Upper lobe of left lung (tissue), 6 donors: ENCODE data around the gene TTC7B. TPM values are rescaled to one million over a fixed set of nuclear protein-coding genes. Genes with fewer than 3 reads are reported as not detected.

Experiments used
- ATAC-seq, 2 donors: fragments of 200-7000 bp; cut with Tn5 transposase; one replicate each; pipeline ENCODE4 v1.9.1; 2022; ENCODE audit warnings: mild to moderate bottlenecking in 2 of 2, moderate library complexity in 2 of 2; ENCODE audit not compliant: low FRiP score in 2 of 2
- DNase-seq, 2 donors: peaks; one replicate each; pipeline ENCODE4 v3.0.0-alpha.2; 2019 to 2020
- H3K27ac ChIP-seq, 4 donors: fragments of 200-600 bp; sonication (generic); one replicate each; pipeline ENCODE4 v1.5.1; 2016 to 2019
- H3K27me3 ChIP-seq, 4 donors: fragments of 200-600 bp; sonication (generic); one replicate each; pipeline ENCODE4 v1.5.1; 2017 to 2019
- H3K36me3 ChIP-seq, 4 donors: fragments of 200-600 bp; sonication (generic); one replicate each; pipeline ENCODE4 v1.5.1; 2016 to 2019
- H3K4me1 ChIP-seq, 4 donors: fragments of 200-600 bp; sonication (generic); one replicate each; pipeline ENCODE4 v1.5.1; 2018 to 2019
- H3K4me3 ChIP-seq, 4 donors: fragments of 200-600 bp; sonication (generic); one replicate each; pipeline ENCODE4 v1.5.1; 2017 to 2019; ENCODE audit warnings: mild to moderate bottlenecking in 2 of 4, moderate library complexity in 1 of 4
- H3K9me3 ChIP-seq, 4 donors: fragments of 200-600 bp; sonication (generic); one replicate each; pipeline ENCODE4 v1.5.1; 2018 to 2019
- EP300 ChIP-seq, 4 donors: sonication (generic); formaldehyde crosslinking; IDR thresholded peaks; one replicate each; pipeline ENCODE4 v1.5.1; 2017; ENCODE audit warnings: antibody characterized with exemption in 4 of 4, control low read depth in 2 of 4
- POLR2A ChIP-seq, 4 donors: fragments of 450-650 bp; IDR thresholded peaks; one replicate each; pipeline ENCODE4 v1.5.1; 2016 to 2017; ENCODE audit warnings: antibody characterized with exemption in 4 of 4, mild to moderate bottlenecking in 2 of 4
- POLR2AphosphoS5 ChIP-seq, 2 donors: sonication (generic); formaldehyde crosslinking; IDR thresholded peaks; one replicate each; pipeline ENCODE4 v1.5.1; 2017; ENCODE audit warnings: antibody characterized with exemption in 2 of 2
- WGBS, 2 donors: methylation state at CpG; one replicate each; pipeline ENCODE4 v1.1.5; 2017 to 2018; 5-methylcytosine and 5-hydroxymethylcytosine counted together
- total RNA-seq, 6 donors: library from RNA; depleted of rRNA in 4 of 6; stranded (reverse); fragments of >200 nt in 4 of 6; gene quantifications; one replicate each; pipeline versions ENCODE4 v1.1.0 to v1.2.1, GENCODE V29; 2016 to 2021
- TF ChIP-seq, protein P1 (sequence below), 6 experiments: fragments of 450-650 bp in 4 of 6; fragments of 200-600 bp in 2 of 6; sonication (generic) in 2 of 6; IDR thresholded peaks; one replicate each; pipeline ENCODE4 v1.5.1; 2016 to 2019; ENCODE audit warnings: antibody characterized with exemption in 6 of 6
- donor health status: DM: no; HTN: no; CAD: no; lungs with moderate emphysema.
- donor health status: DM: no; HTN: yes; CAD: no; lungs with severe emphysema.

The TTC7B gene
- total RNA-seq, 6 donors from 2014 or later, result 13.5 to 87.3 (median 37.5) TPM

DNA sequence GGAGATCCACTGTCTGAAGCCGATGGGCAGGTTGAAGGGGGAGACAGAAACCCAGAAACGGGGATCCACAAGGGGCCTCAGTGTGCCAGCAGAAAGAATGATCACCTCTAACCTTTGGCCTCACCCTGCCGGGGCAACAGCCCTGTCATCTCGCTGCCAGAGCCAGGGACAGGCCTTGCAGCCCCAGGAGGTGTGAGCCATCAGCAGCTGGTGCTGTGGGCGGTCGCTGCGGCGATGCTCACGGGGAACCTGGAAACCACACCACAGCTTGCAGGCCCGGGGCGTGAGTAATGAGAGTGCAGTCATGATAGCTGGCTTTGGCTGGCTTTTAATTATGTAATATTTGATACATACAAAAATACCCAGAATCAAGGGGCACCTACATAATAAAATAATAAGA, 4.7 kb upstream of the TTC7B start:
- H3K27ac ChIP-seq, result no peak overlapping the region
- TF ChIP-seq, protein P1, sequence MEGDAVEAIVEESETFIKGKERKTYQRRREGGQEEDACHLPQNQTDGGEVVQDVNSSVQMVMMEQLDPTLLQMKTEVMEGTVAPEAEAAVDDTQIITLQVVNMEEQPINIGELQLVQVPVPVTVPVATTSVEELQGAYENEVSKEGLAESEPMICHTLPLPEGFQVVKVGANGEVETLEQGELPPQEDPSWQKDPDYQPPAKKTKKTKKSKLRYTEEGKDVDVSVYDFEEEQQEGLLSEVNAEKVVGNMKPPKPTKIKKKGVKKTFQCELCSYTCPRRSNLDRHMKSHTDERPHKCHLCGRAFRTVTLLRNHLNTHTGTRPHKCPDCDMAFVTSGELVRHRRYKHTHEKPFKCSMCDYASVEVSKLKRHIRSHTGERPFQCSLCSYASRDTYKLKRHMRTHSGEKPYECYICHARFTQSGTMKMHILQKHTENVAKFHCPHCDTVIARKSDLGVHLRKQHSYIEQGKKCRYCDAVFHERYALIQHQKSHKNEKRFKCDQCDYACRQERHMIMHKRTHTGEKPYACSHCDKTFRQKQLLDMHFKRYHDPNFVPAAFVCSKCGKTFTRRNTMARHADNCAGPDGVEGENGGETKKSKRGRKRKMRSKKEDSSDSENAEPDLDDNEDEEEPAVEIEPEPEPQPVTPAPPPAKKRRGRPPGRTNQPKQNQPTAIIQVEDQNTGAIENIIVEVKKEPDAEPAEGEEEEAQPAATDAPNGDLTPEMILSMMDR (IDR thresholded peaks at IDR 0.05), result no peak
- no peak for TF ChIP-seq POLR2A (IDR thresholded peaks at IDR 0.05)
- no peak for TF ChIP-seq EP300 (IDR thresholded peaks at IDR 0.05)
- no peak for TF ChIP-seq POLR2AphosphoS5 (IDR thresholded peaks at IDR 0.05)
- no peaks in the 10 kb centered on the region for H3K36me3 ChIP-seq
- H3K9me3 ChIP-seq, result peaks cover 0 to 17% (median 8%) of the 10 kb centered on the region in 4 donors
- DNase-seq, result peak in 1 of 2 donors; percentile 84
- 40 to 62% methylated on average over 10 to 11 of the region's 11 CpGs for WGBS, 2 donors
- no peak for ATAC-seq
- H3K27me3 ChIP-seq, result no peaks in the 10 kb centered on the region
- H3K4me1 ChIP-seq, result peaks cover 0 to 3% (median 0%) of the 10 kb centered on the region in 4 donors
- H3K4me3 ChIP-seq, result no peak overlapping the region

DNA sequence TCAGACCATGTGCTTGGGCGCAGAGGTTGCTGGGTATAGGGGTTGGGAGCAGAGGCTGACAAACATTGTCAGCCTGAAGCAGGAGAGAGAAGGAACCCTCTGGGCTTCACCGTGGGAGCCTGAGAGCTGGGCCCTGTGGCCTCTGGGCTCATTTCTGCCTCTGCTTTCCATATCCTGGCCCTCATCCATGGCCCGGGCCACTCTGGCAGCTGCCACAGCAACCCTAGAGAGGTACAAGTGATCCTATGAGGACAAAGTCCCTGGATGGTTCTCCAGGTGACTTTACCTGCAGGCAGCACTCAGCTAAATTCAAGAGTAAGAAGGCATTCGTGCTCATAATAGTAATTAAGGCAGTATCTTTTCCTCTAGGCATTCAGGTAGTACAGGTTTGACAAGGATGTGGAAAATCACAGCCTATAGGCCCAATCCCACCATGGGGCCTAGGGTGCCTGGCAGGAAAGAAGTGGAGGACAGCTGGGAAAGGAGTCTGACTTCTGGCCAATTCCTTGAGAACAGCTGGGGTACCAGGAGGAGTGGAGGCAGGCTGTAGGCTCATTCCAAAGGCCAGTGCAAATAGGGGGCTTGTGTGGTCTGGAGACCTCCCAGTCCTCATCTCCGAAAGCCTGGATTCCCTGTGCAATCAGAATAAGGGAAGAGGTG, 3.6 kb upstream of the TTC7B start:
- TF ChIP-seq, protein P1 (IDR thresholded peaks at IDR 0.05), result no peak
- 74 to 81% methylated on average over 4 to 5 of the region's 5 CpGs for WGBS, 2 donors

DNA sequence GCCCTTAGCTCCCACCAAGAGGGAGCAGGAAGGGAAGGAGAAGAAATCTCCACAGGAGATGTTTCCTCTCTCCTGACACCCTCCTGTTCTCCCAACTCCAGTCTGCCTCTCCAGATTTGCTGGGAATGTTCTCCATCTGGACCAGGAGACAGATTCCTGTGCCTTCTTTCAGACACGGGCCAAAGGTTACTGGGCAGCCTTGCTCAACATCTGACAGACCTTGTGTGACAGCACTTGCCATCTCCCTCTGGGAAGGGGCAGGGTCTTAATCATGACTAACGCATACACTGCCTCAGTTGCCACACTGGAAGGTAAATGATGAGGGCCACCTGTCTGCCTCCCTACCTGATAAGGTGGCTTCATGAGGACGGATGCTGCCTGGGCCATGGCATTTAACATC, 2.5 kb upstream of the TTC7B start:
- Histone ChIP-seq H3K4me1 (peaks cover 10 to 18% (median 13%) of the 10 kb centered on the region in 4 donors), H3K27ac (no peak overlapping the region), H3K36me3 (no peaks in the 10 kb centered on the region), H3K9me3 (peaks cover 0 to 10% (median 2%) of the 10 kb centered on the region in 4 donors), H3K27me3 (no peaks in the 10 kb centered on the region), H3K4me3 (no peak overlapping the region)
- DNase-seq (no peak), ATAC-seq (no peak)
- WGBS, 2 donors, result 60 to 74% methylated on average over 2 to 3 of the region's 3 CpGs
- TF ChIP-seq, protein P1 (IDR thresholded peaks at IDR 0.05), result no peak
- TF ChIP-seq POLR2AphosphoS5 (IDR thresholded peaks at IDR 0.05) (peak in 1 of 2 donors; percentile 14), POLR2A (IDR thresholded peaks at IDR 0.05) (no peak), EP300 (IDR thresholded peaks at IDR 0.05) (no peak)

More for the DNA sequence above, 3.6 kb upstream of the TTC7B start:
- Histone ChIP-seq H3K27me3 (no peaks in the 10 kb centered on the region), H3K4me3 (no peak overlapping the region), H3K27ac (no peak overlapping the region), H3K9me3 (peaks cover 0 to 17% (median 8%) of the 10 kb centered on the region in 4 donors), H3K36me3 (no peaks in the 10 kb centered on the region), H3K4me1 (peaks cover 9 to 10% (median 10%) of the 10 kb centered on the region in 4 donors)
- ATAC-seq, result no peak
- no peak for DNase-seq

DNA sequence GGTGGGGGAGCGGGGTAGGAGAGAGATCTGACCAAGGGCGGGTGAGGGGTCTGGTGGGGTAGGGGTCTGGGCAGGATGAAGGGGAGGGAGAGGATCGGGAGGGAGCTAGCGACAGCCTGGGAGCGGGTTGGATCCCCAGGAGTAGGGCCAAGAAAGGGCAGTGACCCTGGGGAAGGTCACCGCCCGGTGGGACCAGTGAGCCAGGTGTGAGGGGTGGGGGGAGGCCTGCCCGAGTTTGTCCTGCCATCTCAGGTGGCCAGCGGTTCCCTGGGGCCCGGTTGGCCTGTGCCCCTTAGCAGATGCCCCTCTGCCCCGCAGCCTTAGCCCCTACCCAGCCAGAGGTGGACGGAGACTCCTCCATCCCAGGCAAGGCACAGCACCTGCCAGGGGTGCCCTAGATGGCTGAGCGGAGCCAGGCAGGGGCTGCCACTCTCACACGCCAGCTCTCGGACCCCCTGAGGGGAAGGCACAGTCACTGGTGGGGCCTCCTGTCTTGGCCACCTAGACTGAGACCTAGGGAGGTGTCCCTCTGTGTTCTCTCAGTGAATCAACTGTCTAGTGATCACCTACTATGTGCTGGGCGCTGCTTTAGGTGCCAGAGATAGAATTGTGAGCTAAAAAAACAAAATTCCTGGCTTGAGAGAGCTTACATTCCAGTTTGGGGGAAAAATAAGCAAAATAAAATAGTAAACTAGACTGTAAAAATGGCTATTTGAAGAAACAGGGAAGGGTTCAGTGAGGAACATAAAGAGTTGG, 629 bp upstream of the TTC7B start:
- no peak for TF ChIP-seq POLR2A (IDR thresholded peaks at IDR 0.05)
- TF ChIP-seq, protein P1 (IDR thresholded peaks at IDR 0.05), result peak in 1 of 6 experiments; percentile 14
- Histone ChIP-seq H3K36me3 (no peaks in the 10 kb centered on the region), H3K27ac (peak overlapping the region in 2 of 4 donors; percentile 43 to 54), H3K9me3 (no peaks in the 10 kb centered on the region), H3K4me3 (peak overlapping the region in 2 of 4 donors; percentile 35 to 60), H3K4me1 (peaks cover 10 to 25% (median 15%) of the 10 kb centered on the region in 4 donors), H3K27me3 (no peaks in the 10 kb centered on the region)
- ATAC-seq (peak in 1 of 2 donors; percentile 4), DNase-seq (no peak)
- 44 to 45% methylated on average over 12 to 16 of the region's 16 CpGs for WGBS, 2 donors
